ENCODE data around the gene LRMDA. TPM values are rescaled to one million over a fixed set of nuclear protein-coding genes. Genes with fewer than 3 reads are reported as not detected.

Gene LRMDA
- total RNA-seq, 4 donors from 2014 or later = 7.3 to 20.1 (median 8.4) TPM

DNA sequence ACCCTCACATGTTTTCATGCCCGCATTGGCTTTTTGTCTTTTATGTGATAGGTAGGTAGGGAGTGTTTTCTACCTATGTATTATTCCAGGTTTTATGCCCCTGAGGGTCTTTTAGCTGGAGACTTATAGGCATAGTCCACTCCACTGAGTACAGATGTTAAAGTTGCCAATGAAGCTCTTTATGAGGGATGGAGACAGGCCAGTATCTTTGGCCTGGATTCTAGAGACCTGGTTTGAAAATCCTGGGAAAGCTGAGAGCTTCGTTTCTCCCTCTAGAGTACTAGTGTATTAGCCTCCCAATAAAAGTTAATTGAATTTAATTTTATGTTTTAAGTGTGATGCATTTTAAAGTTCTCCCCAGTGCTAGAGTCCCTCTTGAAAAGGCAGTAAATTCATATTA is 854.1 kb downstream of the LRMDA start:
- no peaks in the 10 kb centered on the region for H3K27me3 ChIP-seq
- H3K4me1 ChIP-seq = peaks cover 3 to 47% (median 5%) of the 10 kb centered on the region in 3 donors
- 83 to 100% methylated on average over 2 of the region's 2 CpGs for WGBS, 2 donors (ENCODE audit: low coverage in 1 of 2)
- H3K27ac ChIP-seq = no peak overlapping the region
- no peak overlapping the region for H3K4me3 ChIP-seq
- no peak for ATAC-seq
- no peaks in the 10 kb centered on the region for H3K36me3 ChIP-seq
- TF ChIP-seq CTCF (IDR thresholded peaks at IDR 0.05) (no peak), EP300 (IDR thresholded peaks at IDR 0.05) (no peak), POLR2AphosphoS5 (IDR thresholded peaks at IDR 0.05) (no peak), POLR2A (IDR thresholded peaks at IDR 0.05) (no peak)
- H3K9me3 ChIP-seq = no peaks in the 10 kb centered on the region

- Histone ChIP-seq H3K4me1 (peaks cover 3 to 43% (median 5%) of the 10 kb centered on the region in 3 donors), H3K27me3 (no peaks in the 10 kb centered on the region), H3K27ac (no peak overlapping the region), H3K4me3 (no peak overlapping the region), H3K36me3 (no peaks in the 10 kb centered on the region), H3K9me3 (no peaks in the 10 kb centered on the region)
- no peak for TF ChIP-seq EP300 (IDR thresholded peaks at IDR 0.05)
- no peak for TF ChIP-seq POLR2A (IDR thresholded peaks at IDR 0.05)
- TF ChIP-seq POLR2AphosphoS5 (IDR thresholded peaks at IDR 0.05) = no peak
- no peak for TF ChIP-seq CTCF (IDR thresholded peaks at IDR 0.05)
- 47 to 67% methylated on average over 1 of the region's 1 CpG for WGBS, 2 donors (ENCODE audit: low coverage in 1 of 2)
- ATAC-seq = no peak
These were observed 855.1 kb downstream of the LRMDA start for GRCh38 chr10:76286536-76286935.

DNA sequence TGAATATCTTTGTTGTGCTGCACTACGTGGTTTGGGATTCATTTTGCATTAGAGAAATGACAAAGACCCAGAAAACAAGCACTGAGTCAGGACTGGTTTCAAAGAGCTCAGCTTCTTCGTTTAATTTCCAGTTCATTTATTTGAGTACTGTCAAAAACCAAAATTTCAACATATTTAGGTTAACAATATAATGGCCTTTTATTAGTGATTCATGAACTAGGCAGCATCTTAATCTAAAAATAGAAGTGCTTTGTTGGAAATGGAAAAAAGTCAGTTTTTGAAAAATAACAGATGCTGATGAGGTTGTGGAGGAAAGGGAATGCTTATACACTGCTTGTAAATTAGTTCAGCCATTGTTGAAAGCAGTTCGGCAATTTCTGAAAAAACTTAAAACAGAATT is 856.4 kb downstream of the LRMDA start:
- H3K4me3 ChIP-seq = no peak overlapping the region
- no peak for ATAC-seq
- no peak for TF ChIP-seq POLR2AphosphoS5 (IDR thresholded peaks at IDR 0.05)
- TF ChIP-seq CTCF (IDR thresholded peaks at IDR 0.05) = no peak
- TF ChIP-seq POLR2A (IDR thresholded peaks at IDR 0.05) = no peak
- no peak for TF ChIP-seq EP300 (IDR thresholded peaks at IDR 0.05)
- no peaks in the 10 kb centered on the region for H3K9me3 ChIP-seq
- H3K36me3 ChIP-seq = no peaks in the 10 kb centered on the region
- H3K27ac ChIP-seq = no peak overlapping the region
- 32 to 56% methylated on average over 3 of the region's 3 CpGs for WGBS, 2 donors (ENCODE audit: low coverage in 1 of 2)
- peaks cover 0 to 31% (median 0%) of the 10 kb centered on the region in 3 donors for H3K4me1 ChIP-seq
- H3K27me3 ChIP-seq = no peaks in the 10 kb centered on the region

DNA sequence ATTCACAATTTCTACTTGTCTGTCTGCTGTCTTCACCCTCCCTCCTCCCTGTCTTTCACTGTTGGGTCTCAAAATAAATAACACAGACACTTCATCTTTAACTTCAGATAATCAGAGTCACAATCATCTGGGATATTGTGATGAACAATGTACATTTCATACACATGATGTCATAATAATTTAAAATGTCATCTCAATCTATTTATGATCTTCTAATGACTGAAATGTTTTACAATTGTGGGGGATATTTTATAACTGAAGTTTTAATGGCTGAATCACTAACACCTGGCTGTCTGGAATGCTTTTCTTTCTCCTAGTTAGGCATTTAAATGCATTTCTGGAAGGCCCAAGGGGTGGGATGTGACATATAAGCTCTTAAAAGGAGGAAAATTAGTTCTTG is 859.8 kb downstream of the LRMDA start:
- H3K4me1 ChIP-seq = peaks cover 0 to 20% (median 0%) of the 10 kb centered on the region in 3 donors
- ATAC-seq = no peak
- H3K9me3 ChIP-seq = no peaks in the 10 kb centered on the region
- no peak overlapping the region for H3K27ac ChIP-seq
- no peak for TF ChIP-seq CTCF (IDR thresholded peaks at IDR 0.05)
- no peak for TF ChIP-seq POLR2AphosphoS5 (IDR thresholded peaks at IDR 0.05)
- TF ChIP-seq EP300 (IDR thresholded peaks at IDR 0.05) = no peak
- TF ChIP-seq POLR2A (IDR thresholded peaks at IDR 0.05) = no peak
- H3K27me3 ChIP-seq = no peaks in the 10 kb centered on the region
- no peaks in the 10 kb centered on the region for H3K36me3 ChIP-seq
- no peak overlapping the region for H3K4me3 ChIP-seq

DNA sequence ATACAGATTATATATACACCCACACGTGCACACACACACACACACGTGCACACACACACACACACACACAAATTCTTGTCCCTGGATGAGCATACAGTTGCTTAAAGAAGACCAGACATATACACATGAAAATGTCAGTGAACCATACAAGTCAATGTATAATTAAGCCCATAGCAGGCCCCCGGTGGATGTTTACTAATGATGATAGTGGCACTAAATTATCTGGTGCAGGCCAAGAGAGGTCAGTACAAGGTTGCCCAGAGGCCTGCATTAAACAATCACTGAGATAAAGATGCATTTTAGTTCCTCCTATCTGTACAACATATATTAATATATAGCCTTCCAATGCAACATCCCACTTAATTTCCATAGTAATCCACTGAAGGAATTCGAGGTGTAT is 860.5 kb downstream of the LRMDA start:
- TF ChIP-seq EP300 (IDR thresholded peaks at IDR 0.05) (no peak), POLR2AphosphoS5 (IDR thresholded peaks at IDR 0.05) (no peak), POLR2A (IDR thresholded peaks at IDR 0.05) (no peak), CTCF (IDR thresholded peaks at IDR 0.05) (no peak)
- ATAC-seq = no peak
- Histone ChIP-seq H3K27ac (no peak overlapping the region), H3K4me1 (peaks cover 0 to 13% (median 0%) of the 10 kb centered on the region in 3 donors), H3K27me3 (no peaks in the 10 kb centered on the region), H3K4me3 (no peak overlapping the region), H3K9me3 (no peaks in the 10 kb centered on the region), H3K36me3 (no peaks in the 10 kb centered on the region)
- WGBS, 2 donors (ENCODE audit: low coverage in 1 of 2) = 87 to 100% methylated on average over 2 to 3 of the region's 4 CpGs
